HepG2 (cell line): ENCODE measurements around the gene CARMIL3. TPM values are rescaled to one million over a fixed set of nuclear protein-coding genes. Genes with fewer than 3 reads are reported as not detected.

Source experiments
- HIC2 ChIP-seq: sonication (generic); formaldehyde crosslinking; IDR thresholded peaks from 2 replicates; pipeline ENCODE4 v1.9.0; 2022; ENCODE audit warnings: low read depth, missing genetic modification reagents
- PATZ1 ChIP-seq: sonication (generic); formaldehyde crosslinking; IDR thresholded peaks from 2 replicates; pipeline ENCODE4 v1.4.0; 2020; ENCODE audit warnings: missing genetic modification reagents
- RNF219 ChIP-seq: sonication (generic); formaldehyde crosslinking; IDR thresholded peaks from 2 replicates; pipeline ENCODE4 v1.5.0; 2020; ENCODE audit warnings: mild to moderate bottlenecking, missing genetic modification reagents
- TEAD2 ChIP-seq: sonication (generic); formaldehyde crosslinking; IDR thresholded peaks from 2 replicates; pipeline ENCODE4 v1.9.0; 2021; ENCODE audit warnings: missing genetic modification reagents
- ZKSCAN1 ChIP-seq: fragments of 150-350 bp; IDR thresholded peaks from 2 replicates; pipeline ENCODE4 v1.6.1; 2014; ENCODE audit warnings: low read length
- ZNF121 ChIP-seq: sonication (generic); formaldehyde crosslinking; IDR thresholded peaks from 2 replicates; pipeline ENCODE4 v1.5.0; 2020; ENCODE audit warnings: mild to moderate bottlenecking, missing genetic modification reagents
- ZNF609 ChIP-seq: sonication (generic); formaldehyde crosslinking; IDR thresholded peaks from 2 replicates; pipeline ENCODE4 v1.4.0; 2020; ENCODE audit warnings: mild to moderate bottlenecking, missing genetic modification reagents, borderline replicate concordance
- ZNF646 ChIP-seq: sonication (generic); formaldehyde crosslinking; IDR thresholded peaks from 2 replicates; pipeline ENCODE4 v1.9.0; 2021; ENCODE audit warnings: mild to moderate bottlenecking, missing genetic modification reagents
- ZNF740 ChIP-seq: sonication (generic); formaldehyde crosslinking; IDR thresholded peaks from 2 replicates; pipeline ENCODE4 v1.4.0; 2020; ENCODE audit warnings: missing genetic modification reagents
- polyA plus RNA-seq, 8 experiments: library from polyadenylated mRNA; depleted of rRNA in 3 of 8; stranded (reverse) in 7 of 8; unstranded in 1 of 8; fragments of >200 nt; fragmentation: Illumina TruSeq in 4 of 8; extraction: Trizol in 4 of 8; gene quantifications; 2 replicates each; pipeline versions ENCODE4 v1.2.1 to v1.2.3, GENCODE V29; 2011 to 2016; ENCODE audit warnings: low read depth in 4 of 8, missing spikeins in 1 of 8, mixed read lengths in 1 of 8; ENCODE audit not compliant: insufficient read depth in 1 of 8
- total RNA-seq, 5 experiments: library from RNA; depleted of rRNA; stranded (reverse); fragments of >200 nt; fragmentation: Illumina TruSeq; extraction: Trizol; gene quantifications; 2 replicates each; pipeline ENCODE4 v1.2.3, GENCODE V29; 2016; ENCODE audit warnings: low read depth in 1 of 5

Gene CARMIL3
- total and polyA plus RNA-seq, 2 of the 13 experiments (the other 11 are each of a cell fraction or from before 2014, with no cell fraction given), result 0.27 to 0.55 TPM

- TF ChIP-seq ZNF646 (no peak; the same call in 1 of the 2 replicates), RNF219 (no peak), HIC2 (peak; percentile 69), PATZ1 (peak; percentile 98), TEAD2 (peak; percentile 22; the same call in 1 of the 2 replicates), ZNF609 (peak; percentile 73), ZKSCAN1 (peak; percentile 47; the same call in 1 of the 2 replicates), ZNF740 (CRISPR knock-in tag) (peak; percentile 87), ZNF121 (CRISPR knock-in tag) (no peak)
These were observed 15.4 kb upstream of the CARMIL3 start (continued) for GRCh38 chr14:24036169-24036962.
